Smooth muscle cell (in vitro differentiated cells): ENCODE data around the gene CELF2. TPM values are rescaled to one million over a fixed set of nuclear protein-coding genes. Genes with fewer than 3 reads are reported as not detected.

Experiments used
- DNase-seq: peaks from one replicate; lab custom pipeline; 2025; ENCODE audit not compliant: unreplicated experiment; lab: John Stamatoyannopoulos, UW
- H2AFZ ChIP-seq: fragments of 200-600 bp; sonication (generic); 2 replicates; pipeline ENCODE4 v1.6.0; 2016; ENCODE audit warnings: antibody characterized with exemption, low read depth, mild to moderate bottlenecking
- H3F3A ChIP-seq: fragments of 200-600 bp; sonication (generic); 2 replicates; pipeline ENCODE4 v1.6.0; 2017; ENCODE audit warnings: antibody characterized with exemption, low read depth
- H3K27ac ChIP-seq: fragments of 200-600 bp; sonication (generic); 2 replicates; pipeline ENCODE4 v1.5.1; 2016; ENCODE audit warnings: low read depth, mild to moderate bottlenecking
- H3K27me3 ChIP-seq: fragments of 200-600 bp; sonication (generic); 2 replicates; pipeline ENCODE4 v1.6.1; 2016; ENCODE audit warnings: low read depth, mild to moderate bottlenecking
- H3K36me3 ChIP-seq: fragments of 200-600 bp; sonication (generic); 2 replicates; pipeline ENCODE4 v1.5.1; 2016; ENCODE audit warnings: low read depth
- H3K4me1 ChIP-seq: fragments of 200-600 bp; sonication (generic); 2 replicates; pipeline ENCODE4 v1.5.1; 2016; ENCODE audit warnings: low read depth
- H3K4me2 ChIP-seq: fragments of 200-600 bp; sonication (generic); 2 replicates; pipeline ENCODE4 v1.6.0; 2016; ENCODE audit warnings: mild to moderate bottlenecking
- H3K4me3 ChIP-seq: fragments of 200-600 bp; sonication (generic); 2 replicates; pipeline ENCODE4 v1.5.1; 2016; ENCODE audit warnings: mild to moderate bottlenecking
- H3K79me2 ChIP-seq: fragments of 200-600 bp; sonication (generic); 2 replicates; pipeline ENCODE4 v1.6.0; 2016; ENCODE audit warnings: low read depth, mild to moderate bottlenecking
- H3K9ac ChIP-seq: fragments of 200-600 bp; sonication (generic); 2 replicates; pipeline ENCODE4 v1.6.0; 2016; ENCODE audit warnings: low read depth
- H3K9me3 ChIP-seq: fragments of 200-600 bp; sonication (generic); replicated peaks from 2 replicates; pipeline ENCODE4 v1.5.1; 2016; ENCODE audit warnings: low read depth
- H4K20me1 ChIP-seq: fragments of 200-600 bp; sonication (generic); 2 replicates; pipeline ENCODE4 v1.6.0; 2016; ENCODE audit warnings: low read depth
- CTCF ChIP-seq: fragments of 200-600 bp; sonication (generic); IDR thresholded peaks from 2 replicates; pipeline ENCODE4 v1.5.1; 2017; ENCODE audit warnings: borderline replicate concordance, mild to moderate bottlenecking, antibody characterized with exemption; ENCODE audit not compliant: insufficient read depth, poor library complexity, severe bottlenecking
- WGBS: methylation state at CpG from one replicate; pipeline ENCODE4 v1.1.7; 2016; ENCODE audit warnings: low lambda C conversion rate; 5-methylcytosine and 5-hydroxymethylcytosine counted together
- polyA plus RNA-seq: library from polyadenylated mRNA; unstranded; fragments of >200 nt; fragmentation: Nextera tagmentation; extraction: Ambion mirVana; gene quantifications from 2 replicates; pipeline ENCODE4 v1.2.1, GENCODE V29; 2016
- total RNA-seq: library from RNA; depleted of rRNA; stranded (reverse); fragments of >200 nt; gene quantifications from 2 replicates; pipeline ENCODE4 v1.2.3, GENCODE V29; 2014

The CELF2 gene
- total and polyA plus RNA-seq, 2 experiments from 2014 or later, result 3.0 to 4.7 TPM

- no peaks in the 10 kb centered on the region for H3F3A ChIP-seq
- H3K9ac ChIP-seq, result no peak overlapping the region
- peaks cover 10% of the 10 kb centered on the region for H3K4me1 ChIP-seq
- H3K4me2 ChIP-seq, result no peak overlapping the region
- no peaks in the 10 kb centered on the region for H3K9me3 ChIP-seq
- DNase-seq, result no peak
- H3K79me2 ChIP-seq, result no peaks in the 10 kb centered on the region
- no peaks in the 10 kb centered on the region for H3K27me3 ChIP-seq
- no peak overlapping the region for H3K27ac ChIP-seq
- no peak for TF ChIP-seq CTCF
- no peak overlapping the region for H3K4me3 ChIP-seq
- 77% methylated on average over 10 of the region's 10 CpGs for WGBS
- no peaks in the 10 kb centered on the region for H3K36me3 ChIP-seq
- no peaks in the 10 kb centered on the region for H4K20me1 ChIP-seq
- no peak overlapping the region for H2AFZ ChIP-seq
These were observed 32.9 kb downstream of the CELF2 start for GRCh38 chr10:11050301-11051287.

- TF ChIP-seq CTCF, result no peak
These were observed 39.3 kb downstream of the CELF2 start for GRCh38 chr10:11057018-11057417.

GRCh38 chr10:11057448-11057847 lies 39.8 kb downstream of the CELF2 start:
- peak overlapping the region; percentile 33 for H3K27ac ChIP-seq
- no peak overlapping the region for H2AFZ ChIP-seq
- no peak overlapping the region for H3K4me2 ChIP-seq
- DNase-seq, result no peak
- no peaks in the 10 kb centered on the region for H3K9me3 ChIP-seq
- H3F3A ChIP-seq, result peaks cover 9% of the 10 kb centered on the region
- no peak for TF ChIP-seq CTCF
- no peaks in the 10 kb centered on the region for H3K79me2 ChIP-seq
- H3K9ac ChIP-seq, result no peak overlapping the region
- H3K4me1 ChIP-seq, result peaks cover 30% of the 10 kb centered on the region
- 48% methylated on average over 6 of the region's 6 CpGs for WGBS
- no peaks in the 10 kb centered on the region for H3K36me3 ChIP-seq
- H3K4me3 ChIP-seq, result no peak overlapping the region
- H4K20me1 ChIP-seq, result no peaks in the 10 kb centered on the region
- H3K27me3 ChIP-seq, result no peaks in the 10 kb centered on the region

More at GRCh38 chr10:11057018-11057417, 39.3 kb downstream of the CELF2 start:
- Histone ChIP-seq H3K27ac (no peak overlapping the region), H3F3A (peaks cover 9% of the 10 kb centered on the region), H3K79me2 (no peaks in the 10 kb centered on the region), H3K27me3 (no peaks in the 10 kb centered on the region), H3K4me2 (no peak overlapping the region), H4K20me1 (no peaks in the 10 kb centered on the region), H3K4me1 (peaks cover 30% of the 10 kb centered on the region), H3K4me3 (no peak overlapping the region), H3K9me3 (no peaks in the 10 kb centered on the region), H3K9ac (no peak overlapping the region), H2AFZ (no peak overlapping the region), H3K36me3 (no peaks in the 10 kb centered on the region)
- DNase-seq, result no peak
- 84% methylated on average over 6 of the region's 6 CpGs for WGBS
